Measurements from ENCODE around the gene SPAG9.
A peak's percentile ranks its signal among the peaks of the same experiment; 100 is the strongest.

DNA sequence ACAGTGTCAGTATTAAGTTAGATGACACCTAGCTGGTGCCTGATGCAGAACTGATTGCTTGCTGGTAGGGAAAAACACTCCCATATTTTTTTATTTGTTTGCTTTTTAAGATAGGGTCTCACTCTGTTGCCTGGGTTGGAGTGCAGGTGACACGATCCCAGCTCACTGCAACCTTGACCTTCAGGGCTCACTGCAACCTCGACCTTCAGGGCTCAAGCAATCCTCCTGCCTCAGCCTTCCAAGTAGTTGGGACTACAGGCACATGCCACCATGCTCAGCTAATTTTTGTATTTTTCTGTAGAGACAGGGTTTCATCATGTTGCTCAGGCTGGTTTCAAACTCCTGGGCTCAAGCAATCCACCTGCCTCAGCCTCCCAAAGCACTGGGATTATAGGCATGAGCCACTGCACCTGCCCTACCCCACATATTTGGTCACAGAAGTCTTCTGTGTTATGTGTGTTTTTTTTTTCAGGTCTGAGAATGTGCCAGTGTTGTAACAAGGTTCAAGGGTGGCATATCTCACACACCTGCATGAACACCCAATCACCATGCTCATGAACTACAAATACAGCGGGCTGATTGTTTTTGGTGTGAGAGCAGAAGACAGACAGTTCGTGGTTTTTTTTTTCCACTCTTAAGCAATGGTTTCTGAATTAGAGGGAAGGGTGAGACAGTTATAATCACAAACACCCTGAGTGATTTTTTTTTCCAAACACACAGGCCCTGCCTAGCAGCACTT lies 22.8 kb downstream of the SPAG9 start:
- peak in 1 of 3 donors; percentile 30 for TF ChIP-seq POLR2AphosphoS5 (IDR thresholded peaks at IDR 0.05)
- TF ChIP-seq CTCF (IDR thresholded peaks at IDR 0.05) = no peak
